Heart right ventricle (tissue), 16 donors: ENCODE measurements around the gene BSND. TPM values are rescaled to one million over a fixed set of nuclear protein-coding genes. Genes with fewer than 3 reads are reported as not detected.

Experiments used
- ATAC-seq, 8 donors: fragments of 200-7000 bp; cut with Tn5 transposase; one replicate each; pipeline ENCODE4 v1.9.1; 2020; ENCODE audit warnings: mild to moderate bottlenecking in 8 of 8, moderate library complexity in 8 of 8, moderate number of reproducible peaks in 1 of 8
- DNase-seq, 2 donors: peaks; one replicate each; pipeline ENCODE4 v3.0.0-alpha.2; 2020
- H3K27ac ChIP-seq, 10 donors: fragments of 200-600 bp; sonication (generic) in 2 of 10; one replicate each; pipeline versions ENCODE4 v1.5.0 to v1.8.0; 2020 to 2022; ENCODE audit warnings: mild to moderate bottlenecking in 3 of 10
- H3K27me3 ChIP-seq, 7 donors: fragments of 200-600 bp; one replicate each; pipeline ENCODE4 v1.8.0; 2021 to 2022; ENCODE audit warnings: mild to moderate bottlenecking in 2 of 7
- H3K36me3 ChIP-seq, 9 donors: fragments of 200-600 bp; sonication (generic) in 1 of 9; one replicate each; pipeline versions ENCODE4 v1.5.0 to v1.8.0; 2020 to 2022; ENCODE audit warnings: mild to moderate bottlenecking in 2 of 9
- H3K4me1 ChIP-seq, 9 donors: fragments of 200-600 bp; sonication (generic) in 1 of 9; one replicate each; pipeline versions ENCODE4 v1.5.0 to v1.8.0; 2020 to 2022; ENCODE audit warnings: mild to moderate bottlenecking in 4 of 9
- H3K4me3 ChIP-seq, 10 donors: fragments of 200-600 bp; sonication (generic) in 2 of 10; one replicate each; pipeline versions ENCODE4 v1.5.0 to v1.8.0; 2020 to 2022; ENCODE audit warnings: mild to moderate bottlenecking in 7 of 10, moderate library complexity in 2 of 10
- H3K9me3 ChIP-seq, 11 donors: fragments of 200-600 bp in 10 of 11; sonication (generic) in 2 of 11; one replicate each; pipeline versions ENCODE4 v1.5.0 to v1.8.0; 2013 to 2022; ENCODE audit warnings: mild to moderate bottlenecking in 2 of 11, control low read depth in 1 of 11, moderate library complexity in 1 of 11
- CTCF ChIP-seq, 9 donors: fragments of 200-600 bp; sonication (generic) in 2 of 9; IDR thresholded peaks; one replicate each; pipeline versions ENCODE4 v1.5.0 to v1.8.0; 2021 to 2022; ENCODE audit warnings: antibody characterized with exemption in 9 of 9, mild to moderate bottlenecking in 5 of 9, moderate library complexity in 1 of 9
- WGBS, 2 donors: extraction: QIAGEN DNeasy Blood & Tissue Kit; methylation state at CpG; one replicate each; pipeline ENCODE4 v1.1.7; 2013; ENCODE audit warnings: inconsistent platforms in 1 of 2; 5-methylcytosine and 5-hydroxymethylcytosine counted together
- intact Hi-C, 10 donors: fragments of 100-400 bp; cut with DNase I; formaldehyde crosslinking; loops; one replicate each; pipeline versions ENCODE4 v1.11.1 to v1.14.2; 2022
- polyA plus RNA-seq, 2 donors: library from polyadenylated mRNA; stranded (reverse); fragments of 200-250 nt; gene quantifications; one replicate each; pipeline ENCODE4 v1.2.3, GENCODE V29; 2013
- total RNA-seq, 10 donors: library from RNA; stranded (reverse); fragmentation: NEBNext Ultra II Directional in 3 of 10; extraction: Animal tissue kit (Norgen Biotek cat#: 25700) in 3 of 10; gene quantifications; one replicate each; pipeline versions ENCODE4 v1.2.1 to v1.2.4, GENCODE V29; 2021 to 2023
- donor health status: Arrhythmogenic right ventricular cardiomyopathy.
- donor health status: ischemic (EF 13 %, LVEDD 7.1; RV severe dilation, severe dysfunction).
- donor health status: healthy with polysubstance abuse.
- donor health status: DM: no; HTN: yes; CAD: no.
- donor health status: DM: no; HTN: no; CAD: no.
- donor health status: ischemic (EF 25% LVEDD 6.9; RV normal size, moderate dysfunction).
- donor health status: ischemic (EF 25% LVEDD 5.7; RV mildly dilated, moderate dysfunction).
- donor health status: healthy.
- donor health status: DM: yes; HTN: yes; CAD: no.
- donor health status: Ischemic cardiomyopathy.
- donor health status: ischemic (EF 35%, LVEDD 5.7; RV mildly dilated, moderate dysfunction).
- donor health status: nonischemic (EF 11% LVEDD 7.7; RV severe dilation, severe dysfunction).
- donor health status: DM: yes; HTN: yes; CAD: no.
- donor health status: PGD.
- donor health status: ischemic (EF 29% LVEDD 5.4; RV normal size, mild dysfunction).
- donor health status: nonischemic (EF 23%, LVEDD 6.1; RV moderate dilation, normal function).

The BSND gene
- total and polyA plus RNA-seq, 12 donors, result not detected

DNA sequence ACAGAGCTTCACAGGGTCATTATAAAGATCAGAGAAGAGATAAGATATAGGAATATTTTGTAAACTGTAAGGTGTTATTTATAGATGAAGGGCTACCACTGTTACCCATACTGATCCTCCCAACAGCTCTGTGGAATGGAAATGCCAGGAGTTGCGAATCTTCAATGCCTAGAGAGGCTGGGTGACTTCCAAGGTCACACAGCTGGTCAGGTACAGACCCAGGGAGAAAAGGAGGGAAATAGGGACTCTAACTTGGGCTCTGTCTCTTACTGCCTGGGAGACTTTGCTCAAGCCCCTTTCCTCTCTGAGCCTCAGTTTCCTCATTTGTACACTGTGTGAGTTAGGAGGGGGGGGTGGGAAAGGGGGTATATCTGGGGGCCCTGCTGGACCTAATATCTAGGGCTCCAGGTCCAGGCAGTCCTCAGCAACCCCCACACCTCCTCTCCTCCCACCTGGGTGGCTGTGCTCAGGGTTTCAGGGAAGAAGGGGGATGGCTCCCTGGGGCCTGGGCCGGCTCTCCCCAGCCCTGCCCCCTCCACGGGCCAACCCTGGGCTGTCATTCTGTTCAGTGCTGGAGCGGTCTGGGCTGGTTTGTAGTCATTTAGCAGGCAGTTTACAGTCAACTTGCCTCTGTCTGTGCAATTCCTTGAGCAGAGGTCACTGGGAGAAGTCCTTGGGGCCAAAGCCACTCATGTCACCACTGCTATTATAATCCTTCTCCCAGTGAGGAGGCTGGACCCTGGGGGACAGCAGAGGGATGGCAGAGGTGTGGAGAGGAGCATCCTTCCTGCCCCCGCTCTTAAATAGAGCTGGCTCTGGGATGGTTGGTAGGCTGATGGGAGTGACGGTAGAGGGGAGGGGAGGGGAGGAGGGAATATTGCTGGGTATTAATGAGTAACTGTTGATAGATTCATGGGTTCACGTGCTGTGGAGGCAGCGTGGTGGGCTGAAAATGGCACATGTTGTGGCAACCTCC, 1.7 kb downstream of the BSND start:
- H3K27me3 ChIP-seq, result peaks cover 17 to 56% (median 38%) of the 10 kb centered on the region in 7 donors
- no peak for ATAC-seq
- no peak for TF ChIP-seq CTCF (IDR thresholded peaks at IDR 0.05)

GRCh38 chr1:55001311-55001710, 2.6 kb downstream of the BSND start:
- Histone ChIP-seq H3K27ac (no peak overlapping the region), H3K9me3 (no peaks in the 10 kb centered on the region), H3K36me3 (no peaks in the 10 kb centered on the region), H3K27me3 (peaks cover 16 to 46% (median 31%) of the 10 kb centered on the region in 7 donors), H3K4me3 (no peak overlapping the region), H3K4me1 (peaks cover 0 to 8% (median 5%) of the 10 kb centered on the region in 9 donors)
- DNase-seq (no peak), ATAC-seq (no peak)
- intact Hi-C loops, result no loop called here
- TF ChIP-seq CTCF (IDR thresholded peaks at IDR 0.05), result no peak
- WGBS, 2 donors, result 90 to 93% methylated on average over 4 of the region's 4 CpGs

More for the DNA sequence above, 1.7 kb downstream of the BSND start:
- intact Hi-C loops, result no loop called here
- Histone ChIP-seq H3K4me1 (peaks cover 0 to 11% (median 5%) of the 10 kb centered on the region in 9 donors), H3K27ac (no peak overlapping the region), H3K9me3 (no peaks in the 10 kb centered on the region), H3K36me3 (no peaks in the 10 kb centered on the region), H3K4me3 (no peak overlapping the region)
- DNase-seq, result no peak
- 66 to 77% methylated on average over 8 of the region's 8 CpGs for WGBS, 2 donors

DNA sequence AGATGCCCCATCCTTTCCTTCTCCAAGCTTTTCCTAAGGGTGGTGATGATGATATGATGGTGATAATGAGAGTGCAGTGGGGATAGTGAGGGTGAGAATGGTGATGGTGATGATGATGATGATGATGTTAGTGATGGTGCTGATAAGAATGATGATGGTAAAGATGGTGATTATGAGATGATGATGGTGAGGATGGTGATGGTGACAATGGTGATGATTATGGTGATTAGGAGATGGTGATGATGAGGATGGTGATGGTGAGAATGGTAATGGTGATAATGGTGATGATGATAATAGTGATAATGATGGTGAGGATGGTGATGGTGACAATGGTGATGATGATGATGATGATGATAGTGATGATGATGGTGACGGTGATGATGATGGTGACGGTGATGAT, 4.0 kb downstream of the BSND start:
- Histone ChIP-seq H3K4me1 (no peaks in the 10 kb centered on the region), H3K27ac (no peak overlapping the region), H3K4me3 (no peak overlapping the region), H3K9me3 (no peaks in the 10 kb centered on the region), H3K27me3 (peaks cover 2 to 33% (median 17%) of the 10 kb centered on the region in 7 donors), H3K36me3 (no peaks in the 10 kb centered on the region)
- DNase-seq (no peak), ATAC-seq (no peak)
- WGBS, 2 donors, result 31 to 56% methylated on average over 2 of the region's 2 CpGs
- TF ChIP-seq CTCF (IDR thresholded peaks at IDR 0.05), result no peak
- intact Hi-C loops, result no loop called here

DNA sequence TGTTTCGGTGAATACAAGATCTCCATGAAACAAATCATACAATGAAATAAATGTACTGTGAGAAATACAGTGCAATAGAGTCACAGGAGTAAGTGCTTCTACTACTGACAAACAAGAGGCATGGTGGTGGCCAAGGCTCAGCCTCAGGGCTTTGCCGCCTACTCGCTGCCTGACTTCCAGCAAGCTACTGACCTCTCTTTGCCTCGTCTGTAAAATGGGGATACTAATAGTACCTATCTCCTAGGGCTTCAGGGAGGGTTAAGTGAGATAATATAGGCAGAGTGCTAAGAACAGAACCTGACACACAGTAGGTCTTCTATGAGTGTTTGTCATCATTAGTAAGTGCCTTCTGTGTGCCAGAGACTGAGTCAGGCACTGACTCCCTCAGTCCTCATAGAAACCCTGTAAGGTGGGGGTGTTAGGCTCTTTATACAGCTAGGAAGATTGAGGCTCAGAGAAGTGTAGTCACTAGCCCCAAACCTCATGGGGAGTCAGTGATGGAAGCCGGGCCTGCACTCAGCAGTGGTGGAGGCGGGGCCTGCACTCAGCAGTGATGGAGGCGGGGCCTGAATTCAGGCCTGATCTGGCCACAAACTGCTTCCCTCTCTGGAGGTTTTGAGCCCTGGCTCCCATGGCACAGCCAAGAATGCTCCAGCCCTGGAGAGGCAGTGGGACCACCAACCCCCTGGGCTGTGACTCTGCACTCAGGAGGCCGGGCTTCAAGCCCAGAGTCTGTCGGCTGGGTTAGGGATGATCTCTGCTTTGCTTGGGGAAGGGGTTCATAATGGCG, 6.8 kb downstream of the BSND start:
- H3K4me1 ChIP-seq, result no peaks in the 10 kb centered on the region
- H3K4me3 ChIP-seq, result no peak overlapping the region
- no peaks in the 10 kb centered on the region for H3K9me3 ChIP-seq
- H3K27ac ChIP-seq, result no peak overlapping the region
- no peak for ATAC-seq
- no peaks in the 10 kb centered on the region for H3K36me3 ChIP-seq
- peaks cover 0 to 5% (median 0%) of the 10 kb centered on the region in 7 donors for H3K27me3 ChIP-seq
- no peak for DNase-seq
- 84 to 85% methylated on average over 10 of the region's 10 CpGs for WGBS, 2 donors
- intact Hi-C loops, result no loop called here
- TF ChIP-seq CTCF (IDR thresholded peaks at IDR 0.05), result no peak
